ENCODE data around the gene DAAM2. TPM values are rescaled to one million over a fixed set of nuclear protein-coding genes. Genes with fewer than 3 reads are reported as not detected.

DAAM2 gene
- total RNA-seq, 1 experiment from 2014 or later, result not detected

DNA sequence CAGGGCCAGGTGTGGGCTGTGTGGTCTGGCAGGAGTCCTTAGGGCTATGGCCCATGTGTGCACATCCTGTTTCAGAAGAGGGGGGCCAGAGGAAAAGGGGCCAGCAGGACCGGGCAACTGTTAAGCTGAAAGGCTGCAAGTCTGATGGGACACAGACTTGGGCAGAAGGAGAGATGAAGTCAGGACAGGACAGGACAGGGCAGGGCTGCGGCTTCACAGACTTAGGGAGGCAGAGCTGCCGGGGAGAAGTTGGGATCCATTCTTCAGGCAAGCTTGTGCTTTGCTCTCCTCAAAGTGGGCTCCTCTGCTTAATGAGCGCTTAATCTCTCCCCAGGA lies 113.4 kb downstream of the DAAM2 start:
- ChIA-PET CTCF (no interaction called here), POLR2A (no interaction called here)
- TF ChIP-seq, protein P1, sequence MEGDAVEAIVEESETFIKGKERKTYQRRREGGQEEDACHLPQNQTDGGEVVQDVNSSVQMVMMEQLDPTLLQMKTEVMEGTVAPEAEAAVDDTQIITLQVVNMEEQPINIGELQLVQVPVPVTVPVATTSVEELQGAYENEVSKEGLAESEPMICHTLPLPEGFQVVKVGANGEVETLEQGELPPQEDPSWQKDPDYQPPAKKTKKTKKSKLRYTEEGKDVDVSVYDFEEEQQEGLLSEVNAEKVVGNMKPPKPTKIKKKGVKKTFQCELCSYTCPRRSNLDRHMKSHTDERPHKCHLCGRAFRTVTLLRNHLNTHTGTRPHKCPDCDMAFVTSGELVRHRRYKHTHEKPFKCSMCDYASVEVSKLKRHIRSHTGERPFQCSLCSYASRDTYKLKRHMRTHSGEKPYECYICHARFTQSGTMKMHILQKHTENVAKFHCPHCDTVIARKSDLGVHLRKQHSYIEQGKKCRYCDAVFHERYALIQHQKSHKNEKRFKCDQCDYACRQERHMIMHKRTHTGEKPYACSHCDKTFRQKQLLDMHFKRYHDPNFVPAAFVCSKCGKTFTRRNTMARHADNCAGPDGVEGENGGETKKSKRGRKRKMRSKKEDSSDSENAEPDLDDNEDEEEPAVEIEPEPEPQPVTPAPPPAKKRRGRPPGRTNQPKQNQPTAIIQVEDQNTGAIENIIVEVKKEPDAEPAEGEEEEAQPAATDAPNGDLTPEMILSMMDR (IDR thresholded peaks at IDR 0.05; ENCODE audit: insufficient read depth in 1 of 2, low read depth in 1 of 2, low read length in 1 of 2, severe bottlenecking in 1 of 2, unreplicated experiment in 1 of 2), result no peak
- DNase-seq, result no peak
- no peak overlapping the region for H3K27ac Mint-ChIP-seq (ENCODE audit: unreplicated experiment)
- no peaks in the 10 kb centered on the region for H3K4me1 Mint-ChIP-seq (ENCODE audit: low read depth, unreplicated experiment)
- peaks cover 1% of the 10 kb centered on the region; the same call in 1 of the 2 replicates for H3K36me3 ChIP-seq (ENCODE audit: control insufficient read depth, insufficient read depth, low read length)
- intact Hi-C loops (cut with micrococcal nuclease; ENCODE audit: unreplicated experiment), result no loop called here
- H3K4me3 ChIP-seq (ENCODE audit: low read depth, low read length), result no peak overlapping the region
- no TSS peak for BruUV-seq (replicated peaks)
- no peak overlapping the region for H3K4me3 Mint-ChIP-seq (ENCODE audit: unreplicated experiment)
- H3K9me3 Mint-ChIP-seq (ENCODE audit: unreplicated experiment), result no peaks in the 10 kb centered on the region
- H3K36me3 Mint-ChIP-seq (ENCODE audit: insufficient read depth, unreplicated experiment), result peaks cover 37% of the 10 kb centered on the region
- no peaks in the 10 kb centered on the region for H3K27me3 Mint-ChIP-seq (ENCODE audit: insufficient read depth, unreplicated experiment)
- H3K9me3 ChIP-seq, result no peaks in the 10 kb centered on the region
- H3K27me3 ChIP-seq (replicated peaks; ENCODE audit: control insufficient read depth, insufficient read depth, low read length), result no peaks in the 10 kb centered on the region
- H3K4me1 ChIP-seq, result no peaks in the 10 kb centered on the region

DNA sequence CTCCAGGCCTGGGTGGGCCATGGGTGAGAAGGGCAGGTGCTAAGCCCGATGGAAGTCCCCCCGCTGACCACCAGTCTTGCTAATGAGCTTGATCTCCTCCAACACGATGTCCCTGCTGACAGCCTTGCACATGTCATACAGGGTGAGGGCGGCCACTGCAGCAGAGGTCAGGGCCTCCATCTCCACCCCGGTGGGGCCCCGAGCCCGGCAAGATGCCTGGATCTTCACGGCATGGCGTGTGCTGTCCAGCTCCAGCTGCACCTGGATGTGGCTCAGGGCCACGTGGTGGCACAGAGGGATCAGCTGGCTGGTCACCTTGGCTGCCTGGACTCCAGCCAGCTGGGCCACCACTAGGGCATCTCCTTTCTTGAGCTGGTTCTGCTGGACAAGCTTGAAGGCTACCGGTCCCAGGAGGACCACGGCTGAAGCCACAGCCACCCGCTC lies 114.2 kb downstream of the DAAM2 start:
- H3K36me3 ChIP-seq (ENCODE audit: control insufficient read depth, insufficient read depth, low read length), result peaks cover 1% of the 10 kb centered on the region
- TF ChIP-seq, protein P1 (IDR thresholded peaks at IDR 0.05; ENCODE audit: insufficient read depth in 1 of 2, low read depth in 1 of 2, low read length in 1 of 2, severe bottlenecking in 1 of 2, unreplicated experiment in 1 of 2), result no peak
- DNase-seq, result no peak
- H3K9me3 ChIP-seq, result no peaks in the 10 kb centered on the region
- Mint-ChIP-seq H3K4me1 (ENCODE audit: low read depth, unreplicated experiment) (no peaks in the 10 kb centered on the region), H3K36me3 (ENCODE audit: insufficient read depth, unreplicated experiment) (peaks cover 30% of the 10 kb centered on the region), H3K27me3 (ENCODE audit: insufficient read depth, unreplicated experiment) (no peaks in the 10 kb centered on the region), H3K4me3 (ENCODE audit: unreplicated experiment) (no peak overlapping the region), H3K9me3 (ENCODE audit: unreplicated experiment) (no peaks in the 10 kb centered on the region), H3K27ac (ENCODE audit: unreplicated experiment) (no peak overlapping the region)
- BruUV-seq (replicated peaks), result no TSS peak
- no peaks in the 10 kb centered on the region for H3K4me1 ChIP-seq
- H3K27me3 ChIP-seq (replicated peaks; ENCODE audit: control insufficient read depth, insufficient read depth, low read length), result no peaks in the 10 kb centered on the region
- CTCF ChIA-PET, result no interaction called here
- intact Hi-C loops (cut with micrococcal nuclease; ENCODE audit: unreplicated experiment), result no loop called here
- POLR2A ChIA-PET, result no interaction called here
- no peak overlapping the region for H3K4me3 ChIP-seq (ENCODE audit: low read depth, low read length)

DNA sequence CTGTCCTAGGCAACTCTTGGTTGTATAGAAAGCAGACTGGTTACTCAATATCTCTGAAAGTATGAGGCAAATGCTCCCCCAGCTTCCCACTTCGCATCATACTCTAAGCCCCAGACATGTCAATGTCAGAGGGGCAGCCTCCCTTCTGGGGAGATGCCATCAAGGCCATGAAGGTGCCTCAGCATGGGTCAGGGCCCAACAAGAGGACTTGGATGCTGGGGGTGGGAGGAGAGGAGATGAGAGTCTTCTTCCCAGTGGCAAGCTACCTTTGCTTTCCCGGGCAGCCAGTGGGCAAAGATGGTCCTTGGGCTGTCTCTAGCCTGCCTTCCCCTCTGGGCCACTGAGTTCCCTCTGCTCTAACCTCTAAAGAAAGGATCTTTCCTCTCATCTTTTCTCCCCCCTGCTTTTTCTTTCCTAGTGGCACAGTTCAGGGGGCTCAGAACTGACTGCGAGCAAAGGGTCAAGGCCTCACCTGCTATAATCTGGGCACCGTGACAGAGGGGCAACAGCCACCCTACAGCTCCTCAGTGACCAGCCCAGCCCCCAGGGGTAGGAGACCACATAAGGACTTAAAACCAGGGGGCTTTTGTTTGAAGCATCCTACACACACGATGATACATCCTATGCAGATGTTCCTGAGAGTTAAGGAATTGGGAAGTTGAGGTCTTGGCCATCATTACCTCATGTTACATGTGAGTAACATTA lies 115.8 kb downstream of the DAAM2 start:
- Mint-ChIP-seq H3K36me3 (ENCODE audit: insufficient read depth, unreplicated experiment) (peaks cover 21% of the 10 kb centered on the region), H3K27ac (ENCODE audit: unreplicated experiment) (no peak overlapping the region), H3K9me3 (ENCODE audit: unreplicated experiment) (no peaks in the 10 kb centered on the region), H3K4me1 (ENCODE audit: low read depth, unreplicated experiment) (no peaks in the 10 kb centered on the region), H3K4me3 (ENCODE audit: unreplicated experiment) (no peak overlapping the region), H3K27me3 (ENCODE audit: insufficient read depth, unreplicated experiment) (no peaks in the 10 kb centered on the region)
- POLR2A ChIA-PET, result no interaction called here
- intact Hi-C loops (cut with micrococcal nuclease; ENCODE audit: unreplicated experiment), result no loop called here
- BruUV-seq (replicated peaks), result no TSS peak
- TF ChIP-seq, protein P1 (IDR thresholded peaks at IDR 0.05; ENCODE audit: insufficient read depth in 1 of 2, low read depth in 1 of 2, low read length in 1 of 2, severe bottlenecking in 1 of 2, unreplicated experiment in 1 of 2), result no peak
- H3K9me3 ChIP-seq, result no peaks in the 10 kb centered on the region
- H3K4me3 ChIP-seq (ENCODE audit: low read depth, low read length), result no peak overlapping the region
- no peaks in the 10 kb centered on the region for H3K4me1 ChIP-seq
- H3K27me3 ChIP-seq (replicated peaks; ENCODE audit: control insufficient read depth, insufficient read depth, low read length), result no peaks in the 10 kb centered on the region
- peaks cover 3% of the 10 kb centered on the region for H3K36me3 ChIP-seq (ENCODE audit: control insufficient read depth, insufficient read depth, low read length)
- CTCF ChIA-PET, result no interaction called here
- no peak for DNase-seq

All from Caco-2 (cell line).